SK-N-SH (cell line): ENCODE results near the gene TMEM243. TPM values are rescaled to one million over a fixed set of nuclear protein-coding genes. Genes with fewer than 3 reads are reported as not detected.

Source experiments
- CTCF ChIA-PET: fragments of 300-600, 350-600 bp; formaldehyde crosslinking; extraction: SDS; loops from one replicate; lab custom pipeline; 2021; lab: Yijun Ruan, JAX
- POLR2A ChIA-PET: fragments of 350-600 bp; sonication (Branson Sonifier 250); formaldehyde crosslinking; extraction: SDS; loops from one replicate; lab custom pipeline; 2020; ENCODE audit warnings: antibody characterized with exemption, inconsistent platforms; lab: Yijun Ruan, JAX
- DNase-seq: peaks from one replicate; pipeline ENCODE4 v3.0.0; 2012
- H2AFZ ChIP-seq: fragments of 200-600 bp; sonication (generic); 2 replicates; pipeline ENCODE4 v1.8.1; 2016; ENCODE audit warnings: antibody characterized with exemption, mild to moderate bottlenecking, low read depth
- H3F3A ChIP-seq: fragments of 200-600 bp; sonication (generic); replicated peaks from 2 replicates; pipeline ENCODE3; 2016; ENCODE audit warnings: antibody characterized with exemption, mild to moderate bottlenecking; ENCODE audit not compliant: insufficient read depth
- H3K27ac ChIP-seq, 2 experiments: fragments of 200-500 bp in 1 of 2; fragments of 200-600 bp in 1 of 2; sonication (Bioruptor generic) in 1 of 2; sonication (generic), shearing (Covaris generic) in 1 of 2; 2 replicates each; pipeline versions ENCODE4 v1.5.1 to v1.6.1; 2014 to 2016; ENCODE audit warnings: low read depth in 2 of 2, inconsistent platforms in 1 of 2, low read length in 1 of 2, mild to moderate bottlenecking in 1 of 2, mixed read lengths in 1 of 2
- H3K27me3 ChIP-seq: fragments of 200-600 bp; sonication (generic), shearing (Covaris generic); 2 replicates; pipeline ENCODE4 v1.6.1; 2016; ENCODE audit warnings: mixed run types; ENCODE audit not compliant: insufficient read depth
- H3K36me3 ChIP-seq, 2 experiments: fragments of 200-500 bp in 1 of 2; fragments of 200-600 bp in 1 of 2; sonication (Bioruptor generic) in 1 of 2; sonication (generic) in 1 of 2; replicated peaks in 1 of 2; 2 replicates each; pipeline versions ENCODE3 to v1.5.1; 2014 to 2016; ENCODE audit warnings: low read length in 1 of 2, mild to moderate bottlenecking in 1 of 2; ENCODE audit not compliant: insufficient read depth in 2 of 2, control insufficient read depth in 1 of 2
- H3K4me1 ChIP-seq, 2 experiments: fragments of 200-500 bp in 1 of 2; fragments of 200-600 bp in 1 of 2; sonication (Bioruptor generic) in 1 of 2; sonication (generic), shearing (Covaris generic) in 1 of 2; 2 replicates each; pipeline versions ENCODE4 v1.5.1 to v1.6.1; 2014 to 2016; ENCODE audit warnings: low read depth in 1 of 2, low read length in 1 of 2, mixed run types in 1 of 2; ENCODE audit not compliant: insufficient read depth in 2 of 2, control insufficient read depth in 1 of 2
- H3K4me2 ChIP-seq: fragments of 200-600 bp; sonication (generic), shearing (Covaris generic); 2 replicates; pipeline ENCODE4 v1.6.1; 2017; ENCODE audit warnings: mixed run types
- H3K4me3 ChIP-seq, 2 experiments: fragments of 200-500 bp in 1 of 2; fragments of 200-600 bp in 1 of 2; sonication (Bioruptor generic) in 1 of 2; sonication (generic), shearing (Covaris generic) in 1 of 2; 2 replicates each; pipeline versions ENCODE4 v1.5.1 to v1.8.1; 2014 to 2016; ENCODE audit warnings: low read depth in 2 of 2, inconsistent platforms in 1 of 2, low read length in 1 of 2, mild to moderate bottlenecking in 1 of 2, mixed read lengths in 1 of 2, moderate library complexity in 1 of 2
- H3K79me2 ChIP-seq: fragments of 200-600 bp; sonication (generic); 2 replicates; pipeline ENCODE4 v1.8.1; 2017; ENCODE audit warnings: mild to moderate bottlenecking; ENCODE audit not compliant: insufficient read depth
- H3K9ac ChIP-seq: fragments of 200-600 bp; sonication (generic); 2 replicates; pipeline ENCODE4 v1.6.1; 2017; ENCODE audit warnings: mixed run types
- H3K9me2 ChIP-seq: fragments of 200-600 bp; sonication (generic); 2 replicates; pipeline ENCODE4 v1.6.1; 2017; ENCODE audit warnings: mixed run types
- H3K9me3 ChIP-seq: fragments of 200-600 bp; sonication (generic); 2 replicates; pipeline ENCODE4 v1.6.1; 2017; ENCODE audit warnings: mixed run types, mild to moderate bottlenecking, moderate library complexity
- H4K20me1 ChIP-seq: fragments of 200-600 bp; sonication (generic); 2 replicates; pipeline ENCODE4 v1.6.1; 2017; ENCODE audit warnings: mild to moderate bottlenecking, mixed run types; ENCODE audit not compliant: insufficient read depth
- JUND ChIP-seq: IDR thresholded peaks from 2 replicates; pipeline ENCODE4 v1.4.0; 2012
- POLR2AphosphoS5 ChIP-seq: IDR thresholded peaks from 2 replicates; pipeline ENCODE4 v1.6.1; 2012; ENCODE audit warnings: low read depth, low read length
- RXRA ChIP-seq: IDR thresholded peaks from 2 replicates; pipeline ENCODE4 v1.4.0; 2012; ENCODE audit warnings: low read depth, mild to moderate bottlenecking, borderline replicate concordance
- WGBS: methylation state at CpG from one replicate; pipeline ENCODE4 v1.1.6; 2017; ENCODE audit warnings: low lambda C conversion rate; 5-methylcytosine and 5-hydroxymethylcytosine counted together
- polyA plus RNA-seq, 3 experiments: library from polyadenylated mRNA; depleted of rRNA; stranded (reverse); fragments of >200 nt; gene quantifications; 2 replicates each; pipeline ENCODE4 v1.2.3, GENCODE V29; 2012
- small RNA-seq, 7 experiments: library from RNA; depleted of rRNA; stranded (forward); fragments of <200 nt; gene quantifications; one replicate each; pipeline ENCODE3, GENCODE V24; 2012
- TF ChIP-seq, protein P1 (sequence below): IDR thresholded peaks from 2 replicates; pipeline ENCODE4 v1.4.0; 2012; ENCODE audit warnings: low read depth, borderline replicate concordance
- TF ChIP-seq, protein P2 (sequence below): fragments of 200-600 bp; sonication (generic); IDR thresholded peaks from 2 replicates; pipeline ENCODE4 v1.6.1; 2017; ENCODE audit warnings: antibody characterized with exemption, mild to moderate bottlenecking, moderate library complexity

TMEM243 gene
- polyA plus RNA-seq, 1 of the 3 experiments (the other 2 are of a cell fraction), result 31.1 TPM

GRCh38 chr7:87146740-87147386 is 72.7 kb downstream of the TMEM243 start:
- WGBS, result 74% methylated on average over 12 of the region's 25 CpGs
- ChIA-PET CTCF (interaction anchor here (1.2 to 11.5 kb wide), 10 partner anchors 8 to 242 kb away, joined by 3 to 295 read pairs (median 20); partner anchors contain the start of gene ELAPOR2), POLR2A (interaction anchor here (1.7 kb wide), 1 partner anchor 87 kb away, joined by 4 read pairs; the partner anchor contains the start of gene ELAPOR2)

More at GRCh38 chr7:87146740-87147386, 72.7 kb downstream of the TMEM243 start:
- no peak for TF ChIP-seq POLR2AphosphoS5
- TF ChIP-seq, protein P1, sequence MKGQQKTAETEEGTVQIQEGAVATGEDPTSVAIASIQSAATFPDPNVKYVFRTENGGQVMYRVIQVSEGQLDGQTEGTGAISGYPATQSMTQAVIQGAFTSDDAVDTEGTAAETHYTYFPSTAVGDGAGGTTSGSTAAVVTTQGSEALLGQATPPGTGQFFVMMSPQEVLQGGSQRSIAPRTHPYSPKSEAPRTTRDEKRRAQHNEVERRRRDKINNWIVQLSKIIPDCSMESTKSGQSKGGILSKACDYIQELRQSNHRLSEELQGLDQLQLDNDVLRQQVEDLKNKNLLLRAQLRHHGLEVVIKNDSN, result no peak
- no peak for TF ChIP-seq JUND
- TF ChIP-seq, protein P2, sequence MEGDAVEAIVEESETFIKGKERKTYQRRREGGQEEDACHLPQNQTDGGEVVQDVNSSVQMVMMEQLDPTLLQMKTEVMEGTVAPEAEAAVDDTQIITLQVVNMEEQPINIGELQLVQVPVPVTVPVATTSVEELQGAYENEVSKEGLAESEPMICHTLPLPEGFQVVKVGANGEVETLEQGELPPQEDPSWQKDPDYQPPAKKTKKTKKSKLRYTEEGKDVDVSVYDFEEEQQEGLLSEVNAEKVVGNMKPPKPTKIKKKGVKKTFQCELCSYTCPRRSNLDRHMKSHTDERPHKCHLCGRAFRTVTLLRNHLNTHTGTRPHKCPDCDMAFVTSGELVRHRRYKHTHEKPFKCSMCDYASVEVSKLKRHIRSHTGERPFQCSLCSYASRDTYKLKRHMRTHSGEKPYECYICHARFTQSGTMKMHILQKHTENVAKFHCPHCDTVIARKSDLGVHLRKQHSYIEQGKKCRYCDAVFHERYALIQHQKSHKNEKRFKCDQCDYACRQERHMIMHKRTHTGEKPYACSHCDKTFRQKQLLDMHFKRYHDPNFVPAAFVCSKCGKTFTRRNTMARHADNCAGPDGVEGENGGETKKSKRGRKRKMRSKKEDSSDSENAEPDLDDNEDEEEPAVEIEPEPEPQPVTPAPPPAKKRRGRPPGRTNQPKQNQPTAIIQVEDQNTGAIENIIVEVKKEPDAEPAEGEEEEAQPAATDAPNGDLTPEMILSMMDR, result no peak
- no peak for TF ChIP-seq RXRA
- peaks cover 5% of the 10 kb centered on the region for H3F3A ChIP-seq
- H3K9me3 ChIP-seq, result no peaks in the 10 kb centered on the region
- no peaks in the 10 kb centered on the region for H4K20me1 ChIP-seq
- H3K79me2 ChIP-seq, result no peaks in the 10 kb centered on the region; the same call in 1 of the 2 replicates
- H3K9ac ChIP-seq, result no peak overlapping the region
- DNase-seq, result peak; percentile 12
- no peak overlapping the region for H3K27ac ChIP-seq
- H3K4me1 ChIP-seq, result peaks cover 0 to 5% of the 10 kb centered on the region in 2 experiments; a peak in 2 of 4 replicates
- no peaks in the 10 kb centered on the region for H3K27me3 ChIP-seq
- no peak overlapping the region for H3K4me2 ChIP-seq
- no peak overlapping the region for H2AFZ ChIP-seq
- no peak overlapping the region for H3K4me3 ChIP-seq
- no peaks in the 10 kb centered on the region for H3K9me2 ChIP-seq
- H3K36me3 ChIP-seq, result no peaks in the 10 kb centered on the region

Small RNA genes lying within 50 kb of the gene (small RNA-seq; reads per million reads assigned to genes)
- gene RF00019, result 0 reads per million in 7 experiments
- gene RF02271, result 0 reads per million in 7 experiments

Other genes starting within 250 kb of the TMEM243 start
- 8.8 and 15.9 TPM in 2 replicates for gene ELAPOR2, start 160.1 kb downstream of the TMEM243 start, polyA plus RNA-seq (2012; rRNA removed)
- gene DMTF1, start 67.3 kb downstream of the TMEM243 start, polyA plus RNA-seq (2012; rRNA removed), result 108 and 177 TPM in 2 replicates
- gene CROT, start 125.9 kb upstream of the TMEM243 start, polyA plus RNA-seq (2012; rRNA removed), result 7.9 and 11.2 TPM in 2 replicates